HG02973 (cell line): ENCODE data around the gene CEP72.
A peak's percentile ranks its signal among the peaks of the same experiment; 100 is the strongest.
"Not testable (repeated sequence)": the region's sequence is repeated elsewhere in the genome, so short reads cannot be mapped to it uniquely, and the experiment has no call there.

Experiments
- ATAC-seq: cut with Tn5 transposase; IDR thresholded peaks from one replicate; pipeline ENCODE4 v1.9.1; 2021; ENCODE audit warnings: moderate library complexity; ENCODE audit not compliant: unreplicated experiment

CEP72 gene

GRCh38 chr5:612498-613424, 621 bp downstream of the CEP72 start:
- peak; percentile 34 for ATAC-seq

- ATAC-seq: no peak
These were observed 4.4 kb downstream of the CEP72 start for GRCh38 chr5:616484-617039.

GRCh38 chr5:617896-618295, 5.8 kb downstream of the CEP72 start:
- no peak for ATAC-seq

- ATAC-seq: no peak
These were observed 6.3 kb downstream of the CEP72 start for GRCh38 chr5:618450-618849.

GRCh38 chr5:619444-619843, 7.3 kb downstream of the CEP72 start:
- ATAC-seq: no peak

GRCh38 chr5:620152-620551, 8.0 kb downstream of the CEP72 start:
- ATAC-seq: no peak

- no peak for ATAC-seq
These were observed 8.5 kb downstream of the CEP72 start for GRCh38 chr5:620586-621180.

- no peak for ATAC-seq
These were observed 9.2 kb downstream of the CEP72 start for GRCh38 chr5:621341-621761.

- no peak for ATAC-seq
These were observed 10.2 kb downstream of the CEP72 start for GRCh38 chr5:622359-622758.

GRCh38 chr5:622946-623522, 10.9 kb downstream of the CEP72 start:
- ATAC-seq: no peak

GRCh38 chr5:623531-623930, 11.4 kb downstream of the CEP72 start:
- no peak for ATAC-seq

GRCh38 chr5:624118-624950, 12.2 kb downstream of the CEP72 start:
- no peak for ATAC-seq

- ATAC-seq: no peak
These were observed 12.8 kb downstream of the CEP72 start for GRCh38 chr5:624951-625230.

- no peak for ATAC-seq
These were observed 13.4 kb downstream of the CEP72 start for GRCh38 chr5:625516-625915.

- no peak for ATAC-seq
These were observed 14.7 kb downstream of the CEP72 start for GRCh38 chr5:626850-627249.

GRCh38 chr5:627840-628239, 15.7 kb downstream of the CEP72 start:
- ATAC-seq: no peak

- ATAC-seq: not testable (repeated sequence)
These were observed 16.4 kb downstream of the CEP72 start for GRCh38 chr5:628351-629205.

GRCh38 chr5:633501-633955, 21.4 kb downstream of the CEP72 start:
- ATAC-seq: no peak

GRCh38 chr5:634191-634590, 22.1 kb downstream of the CEP72 start:
- no peak for ATAC-seq
